ENCODE data around the gene C3orf49. TPM values are rescaled to one million over a fixed set of nuclear protein-coding genes. Genes with fewer than 3 reads are reported as not detected.

Gene C3orf49
- polyA plus RNA-seq, 1 of the 3 experiments (the other 2 are of a cell fraction), result not detected

- DNase-seq, result no peak
- Histone ChIP-seq H3K9me3 (no peaks in the 10 kb centered on the region), H3K9me2 (no peaks in the 10 kb centered on the region), H3K9ac (no peak overlapping the region), H3K79me2 (ENCODE audit: insufficient read depth) (peaks cover 33% of the 10 kb centered on the region; the same call in 1 of the 2 replicates), H3K27me3 (ENCODE audit: insufficient read depth) (no peaks in the 10 kb centered on the region), H3K36me3 (replicated peaks in 1 of 2; ENCODE audit: control insufficient read depth in 1 of 2, insufficient read depth in 2 of 2, low read length in 1 of 2) (peaks cover 9 to 13% of the 10 kb centered on the region in 2 experiments), H3K4me3 (ENCODE audit: low read depth in 2 of 2, low read length in 1 of 2) (no peak overlapping the region), H3K27ac (ENCODE audit: low read depth in 2 of 2, low read length in 1 of 2) (no peak overlapping the region), H4K20me1 (ENCODE audit: insufficient read depth) (no peaks in the 10 kb centered on the region), H2AFZ (ENCODE audit: low read depth) (no peak overlapping the region), H3K4me2 (no peak overlapping the region), H3F3A (replicated peaks; ENCODE audit: insufficient read depth) (no peaks in the 10 kb centered on the region), H3K4me1 (ENCODE audit: control insufficient read depth in 1 of 2, insufficient read depth in 2 of 2, low read depth in 1 of 2, low read length in 1 of 2) (no peaks in the 10 kb centered on the region; a peak in 1 of 4 replicates)
- ChIA-PET CTCF (interaction anchor here (1.0 to 1.1 kb wide), 2 partner anchors 23 to 492 kb away, joined by 3 to 5 read pairs; partner anchors contain the start of gene C3orf49), POLR2A (no interaction called here)
- TF ChIP-seq RFX5 (IDR thresholded peaks at IDR 0.05; ENCODE audit: low read length), result no peak
- TF ChIP-seq ELF1 (IDR thresholded peaks at IDR 0.05), result no peak
- no peak for TF ChIP-seq GABPA (IDR thresholded peaks at IDR 0.05; ENCODE audit: low read depth)
- TF ChIP-seq SMC3 (IDR thresholded peaks at IDR 0.05; ENCODE audit: low read depth, low read length), result no peak
- TF ChIP-seq, protein P1, sequence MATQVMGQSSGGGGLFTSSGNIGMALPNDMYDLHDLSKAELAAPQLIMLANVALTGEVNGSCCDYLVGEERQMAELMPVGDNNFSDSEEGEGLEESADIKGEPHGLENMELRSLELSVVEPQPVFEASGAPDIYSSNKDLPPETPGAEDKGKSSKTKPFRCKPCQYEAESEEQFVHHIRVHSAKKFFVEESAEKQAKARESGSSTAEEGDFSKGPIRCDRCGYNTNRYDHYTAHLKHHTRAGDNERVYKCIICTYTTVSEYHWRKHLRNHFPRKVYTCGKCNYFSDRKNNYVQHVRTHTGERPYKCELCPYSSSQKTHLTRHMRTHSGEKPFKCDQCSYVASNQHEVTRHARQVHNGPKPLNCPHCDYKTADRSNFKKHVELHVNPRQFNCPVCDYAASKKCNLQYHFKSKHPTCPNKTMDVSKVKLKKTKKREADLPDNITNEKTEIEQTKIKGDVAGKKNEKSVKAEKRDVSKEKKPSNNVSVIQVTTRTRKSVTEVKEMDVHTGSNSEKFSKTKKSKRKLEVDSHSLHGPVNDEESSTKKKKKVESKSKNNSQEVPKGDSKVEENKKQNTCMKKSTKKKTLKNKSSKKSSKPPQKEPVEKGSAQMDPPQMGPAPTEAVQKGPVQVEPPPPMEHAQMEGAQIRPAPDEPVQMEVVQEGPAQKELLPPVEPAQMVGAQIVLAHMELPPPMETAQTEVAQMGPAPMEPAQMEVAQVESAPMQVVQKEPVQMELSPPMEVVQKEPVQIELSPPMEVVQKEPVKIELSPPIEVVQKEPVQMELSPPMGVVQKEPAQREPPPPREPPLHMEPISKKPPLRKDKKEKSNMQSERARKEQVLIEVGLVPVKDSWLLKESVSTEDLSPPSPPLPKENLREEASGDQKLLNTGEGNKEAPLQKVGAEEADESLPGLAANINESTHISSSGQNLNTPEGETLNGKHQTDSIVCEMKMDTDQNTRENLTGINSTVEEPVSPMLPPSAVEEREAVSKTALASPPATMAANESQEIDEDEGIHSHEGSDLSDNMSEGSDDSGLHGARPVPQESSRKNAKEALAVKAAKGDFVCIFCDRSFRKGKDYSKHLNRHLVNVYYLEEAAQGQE (IDR thresholded peaks at IDR 0.05; ENCODE audit: low read depth, low read length), result no peak
- no peak for TF ChIP-seq CHD2 (IDR thresholded peaks at IDR 0.05; ENCODE audit: low read length, partially characterized antibody)
- no peak for TF ChIP-seq SIN3A (IDR thresholded peaks at IDR 0.05; ENCODE audit: borderline replicate concordance, low read depth, low read length)
- no peak for TF ChIP-seq NRF1 (IDR thresholded peaks at IDR 0.05; ENCODE audit: low read depth, low read length)
- no peak for TF ChIP-seq MXI1 (IDR thresholded peaks at IDR 0.05; ENCODE audit: low read depth, low read length)
- no peak for TF ChIP-seq RAD21 (IDR thresholded peaks at IDR 0.05; ENCODE audit: low read length)
- TF ChIP-seq, protein P2, sequence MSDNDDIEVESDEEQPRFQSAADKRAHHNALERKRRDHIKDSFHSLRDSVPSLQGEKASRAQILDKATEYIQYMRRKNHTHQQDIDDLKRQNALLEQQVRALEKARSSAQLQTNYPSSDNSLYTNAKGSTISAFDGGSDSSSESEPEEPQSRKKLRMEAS (IDR thresholded peaks at IDR 0.05; ENCODE audit: low read depth), result no peak
- no peak for TF ChIP-seq JUND (IDR thresholded peaks at IDR 0.05)
- TF ChIP-seq RCOR1 (IDR thresholded peaks at IDR 0.05; ENCODE audit: low read length), result no peak
- TF ChIP-seq, protein P3, sequence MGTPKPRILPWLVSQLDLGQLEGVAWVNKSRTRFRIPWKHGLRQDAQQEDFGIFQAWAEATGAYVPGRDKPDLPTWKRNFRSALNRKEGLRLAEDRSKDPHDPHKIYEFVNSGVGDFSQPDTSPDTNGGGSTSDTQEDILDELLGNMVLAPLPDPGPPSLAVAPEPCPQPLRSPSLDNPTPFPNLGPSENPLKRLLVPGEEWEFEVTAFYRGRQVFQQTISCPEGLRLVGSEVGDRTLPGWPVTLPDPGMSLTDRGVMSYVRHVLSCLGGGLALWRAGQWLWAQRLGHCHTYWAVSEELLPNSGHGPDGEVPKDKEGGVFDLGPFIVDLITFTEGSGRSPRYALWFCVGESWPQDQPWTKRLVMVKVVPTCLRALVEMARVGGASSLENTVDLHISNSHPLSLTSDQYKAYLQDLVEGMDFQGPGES (IDR thresholded peaks at IDR 0.05; ENCODE audit: low read depth, low read length), result no peak
- no peak for TF ChIP-seq GATA2 (CRISPR knock-in tag; IDR thresholded peaks at IDR 0.05)
- no peak for TF ChIP-seq CTCF (IDR thresholded peaks at IDR 0.05)
- TF ChIP-seq, protein P4, sequence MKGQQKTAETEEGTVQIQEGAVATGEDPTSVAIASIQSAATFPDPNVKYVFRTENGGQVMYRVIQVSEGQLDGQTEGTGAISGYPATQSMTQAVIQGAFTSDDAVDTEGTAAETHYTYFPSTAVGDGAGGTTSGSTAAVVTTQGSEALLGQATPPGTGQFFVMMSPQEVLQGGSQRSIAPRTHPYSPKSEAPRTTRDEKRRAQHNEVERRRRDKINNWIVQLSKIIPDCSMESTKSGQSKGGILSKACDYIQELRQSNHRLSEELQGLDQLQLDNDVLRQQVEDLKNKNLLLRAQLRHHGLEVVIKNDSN (IDR thresholded peaks at IDR 0.05; ENCODE audit: borderline replicate concordance, low read depth), result no peak
- no peak for TF ChIP-seq NFIC (IDR thresholded peaks at IDR 0.05; ENCODE audit: borderline replicate concordance)
- no peak for TF ChIP-seq POLR2AphosphoS5 (IDR thresholded peaks at IDR 0.05; ENCODE audit: low read depth, low read length)
These were observed 23.0 kb downstream of the C3orf49 start for GRCh38 chr3:63842127-63842526.

Data from SK-N-SH (cell line).